Stimulated activated CD8-positive, alpha-beta memory T cell treated with anti-CD3 and anti-CD28 coated beads, Interleukin-2, amount 100 ng/mL, for 1 hour (primary cell): Measurements from ENCODE around the gene ACLY.
"Not testable (repeated sequence)": the region's sequence is repeated elsewhere in the genome, so short reads cannot be mapped to it uniquely, and the experiment has no call there.

Experiments used
- DNase-seq, 2 donors: peaks; one replicate each; pipeline ENCODE4 v3.0.0-alpha.2; 2020; ENCODE audit warnings: low read depth in 2 of 2

The ACLY gene

DNA sequence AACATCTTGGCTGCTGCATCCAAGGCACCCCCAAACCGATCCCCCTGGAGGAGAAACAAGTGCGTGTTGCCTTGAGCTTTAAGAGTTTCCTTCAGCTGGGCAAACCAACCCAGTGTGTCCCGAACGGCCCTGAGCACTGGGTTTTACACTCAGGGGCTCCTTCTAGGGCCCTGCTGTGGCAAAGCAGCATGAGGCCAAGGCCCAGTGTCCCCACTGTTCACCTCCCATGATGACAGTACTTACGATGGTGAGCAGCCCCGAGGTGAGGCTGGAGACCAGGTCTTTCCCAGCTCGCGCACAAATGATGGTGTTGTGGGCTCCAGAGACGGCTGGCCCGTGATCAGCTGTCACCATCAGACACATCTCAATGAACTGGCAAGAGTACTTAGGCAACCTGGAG is 47.0 kb downstream of the ACLY start:
- no peak for DNase-seq

DNA sequence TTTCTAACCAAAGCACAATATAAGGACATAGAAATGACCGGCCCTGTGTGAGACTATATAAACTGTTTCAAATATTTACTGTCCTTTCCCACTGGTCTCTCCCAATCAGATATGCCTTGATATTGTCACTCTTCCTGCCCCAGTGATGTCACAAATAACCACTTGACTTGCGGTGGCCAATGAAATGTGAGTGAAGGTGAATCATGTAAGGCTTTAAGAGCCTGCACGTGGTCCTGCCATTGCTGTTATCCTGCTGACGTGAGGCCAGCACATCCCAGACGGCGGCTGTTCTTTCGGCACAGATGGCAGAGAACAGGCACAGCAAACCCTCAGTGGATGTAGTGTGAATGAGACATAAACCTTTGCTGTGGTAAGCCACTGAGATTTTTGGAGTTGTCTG is 48.1 kb downstream of the ACLY start:
- DNase-seq: no peak

DNA sequence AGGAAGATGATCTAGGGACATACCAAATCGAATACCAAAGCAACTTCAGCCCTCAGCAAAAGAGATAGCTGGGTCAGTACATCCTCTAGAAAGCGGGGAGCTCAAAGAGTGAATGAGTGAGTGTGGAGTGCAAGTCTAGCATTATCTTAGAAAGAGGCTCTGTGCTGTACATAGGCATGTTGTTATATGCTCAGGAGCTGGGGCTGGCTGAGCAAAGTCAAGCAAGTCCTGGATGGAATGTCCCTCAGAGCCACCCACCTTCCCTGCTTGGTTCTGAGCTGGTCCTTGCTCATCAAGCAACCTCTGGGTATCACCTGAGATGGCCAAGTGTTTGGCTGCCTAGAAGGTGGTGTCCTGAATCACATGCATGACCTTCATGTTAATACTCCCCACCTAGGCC is 48.7 kb downstream of the ACLY start:
- no peak for DNase-seq

DNA sequence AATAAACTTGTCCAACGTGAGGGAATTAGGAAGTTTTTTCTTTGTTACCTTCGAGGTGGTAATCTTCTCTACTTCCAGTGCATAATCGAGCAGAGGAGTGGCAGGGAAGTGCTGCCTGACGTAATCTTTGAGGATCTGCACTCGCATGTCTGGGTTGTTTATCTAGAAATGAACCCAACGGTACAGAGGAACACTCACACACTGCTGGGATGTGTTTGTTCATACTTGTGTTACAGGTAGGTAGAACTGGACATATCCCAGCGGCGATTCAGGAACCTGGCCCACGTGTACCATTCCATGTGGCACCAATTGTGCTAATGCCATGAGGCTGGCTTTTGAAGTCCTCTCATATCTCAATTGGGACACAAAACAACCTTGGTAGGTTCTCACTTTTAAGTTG is 49.3 kb downstream of the ACLY start:
- no peak for DNase-seq

DNA sequence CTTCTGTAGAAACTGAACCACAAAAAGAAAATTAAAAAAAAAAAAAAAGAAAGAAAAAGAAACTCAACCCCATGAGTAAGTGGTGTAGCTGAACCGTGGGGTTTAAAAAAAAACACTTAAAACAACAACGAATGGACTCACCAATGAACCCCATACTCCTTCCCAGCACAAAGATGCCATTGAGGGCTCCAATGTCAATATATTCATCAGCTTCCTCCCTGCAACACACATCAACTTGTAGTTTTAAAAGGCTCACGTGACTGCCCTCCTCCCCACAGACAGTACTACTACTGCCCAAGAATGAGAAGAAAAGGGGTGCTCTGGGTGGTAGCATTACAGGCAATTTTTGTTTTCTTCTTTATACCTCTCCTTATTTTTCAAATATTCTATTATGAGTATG is 50.2 kb downstream of the ACLY start:
- no peak for DNase-seq

DNA sequence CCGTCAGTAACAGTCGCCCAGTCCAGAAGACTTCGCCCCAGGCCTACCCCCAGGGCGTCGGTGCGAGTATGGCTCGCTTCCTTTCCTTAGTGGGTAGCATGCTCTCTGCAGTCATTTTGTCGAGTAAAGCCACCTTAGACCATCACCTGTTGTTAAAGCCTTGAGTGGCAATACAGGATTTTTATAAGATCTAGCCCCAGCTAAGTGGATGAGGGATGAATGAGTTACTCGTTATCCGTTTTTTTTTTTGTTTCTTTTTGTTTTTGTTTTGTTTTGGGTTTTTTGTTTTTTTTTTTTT is 53.2 kb downstream of the ACLY start:
- no peak for DNase-seq

DNA sequence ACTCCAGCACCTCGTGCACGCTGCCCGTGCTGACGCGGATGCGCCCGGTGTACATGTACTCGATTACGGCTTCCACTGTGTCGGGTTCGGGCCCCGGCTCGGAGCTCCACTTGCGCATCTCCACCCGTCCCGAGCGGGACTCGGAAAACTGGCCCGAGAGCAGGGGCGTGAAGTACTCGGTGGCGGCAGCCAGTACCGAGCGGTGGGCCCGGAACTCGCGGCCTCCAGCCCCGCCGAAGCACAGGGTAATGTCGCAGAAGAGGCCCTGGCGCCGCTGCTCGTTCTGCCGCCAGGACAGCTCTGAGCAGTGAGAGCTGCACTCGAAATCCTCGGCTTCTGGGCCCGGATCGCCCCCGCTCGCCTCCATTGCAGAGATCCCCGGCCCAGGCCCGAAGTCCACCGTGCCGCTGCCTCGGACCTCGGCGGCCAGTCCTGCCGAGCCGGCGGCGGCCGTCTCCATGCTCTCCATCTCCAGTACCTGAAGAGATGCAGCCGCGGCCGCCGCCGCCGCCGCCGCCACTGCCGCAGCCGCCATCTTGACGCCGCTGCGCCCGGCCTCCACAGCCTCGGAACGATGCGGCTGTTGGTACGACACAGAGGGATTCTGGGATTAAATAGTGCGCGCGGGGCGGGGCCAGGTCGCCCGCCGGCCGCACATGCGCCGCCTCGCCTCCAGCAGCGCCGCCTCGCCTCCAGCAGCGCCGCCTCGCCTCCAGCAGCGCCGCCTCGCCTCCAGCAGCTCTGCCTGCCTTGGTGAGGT is 53.7 kb downstream of the ACLY start, which contains the start of gene KLHL11:
TSS of gene KLHL11 (minus strand) at position 588 of the 760 bp plus-strand sequence. CDS start at position 535, 53 bp downstream.
- peak; percentile 70 to 74 for DNase-seq

DNA sequence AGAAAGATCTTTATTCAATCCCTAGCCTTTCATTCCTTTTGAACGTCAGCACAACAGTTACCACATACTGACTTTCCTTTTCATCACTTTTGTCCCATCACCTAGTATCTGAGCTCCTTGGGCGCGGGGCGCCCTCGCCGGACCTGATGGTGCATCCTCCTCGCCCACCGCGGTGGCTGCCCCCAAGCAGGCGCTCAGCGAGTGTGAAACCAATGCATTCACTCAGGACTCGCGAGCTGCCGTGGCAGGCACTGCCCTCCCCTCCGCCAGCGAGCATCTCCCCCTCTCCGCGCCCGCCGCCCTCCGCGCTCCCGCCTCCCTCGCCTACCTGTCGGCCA is 54.3 kb downstream of the ACLY start:
- DNase-seq: peak in 1 of 2 donors; percentile 30

DNA sequence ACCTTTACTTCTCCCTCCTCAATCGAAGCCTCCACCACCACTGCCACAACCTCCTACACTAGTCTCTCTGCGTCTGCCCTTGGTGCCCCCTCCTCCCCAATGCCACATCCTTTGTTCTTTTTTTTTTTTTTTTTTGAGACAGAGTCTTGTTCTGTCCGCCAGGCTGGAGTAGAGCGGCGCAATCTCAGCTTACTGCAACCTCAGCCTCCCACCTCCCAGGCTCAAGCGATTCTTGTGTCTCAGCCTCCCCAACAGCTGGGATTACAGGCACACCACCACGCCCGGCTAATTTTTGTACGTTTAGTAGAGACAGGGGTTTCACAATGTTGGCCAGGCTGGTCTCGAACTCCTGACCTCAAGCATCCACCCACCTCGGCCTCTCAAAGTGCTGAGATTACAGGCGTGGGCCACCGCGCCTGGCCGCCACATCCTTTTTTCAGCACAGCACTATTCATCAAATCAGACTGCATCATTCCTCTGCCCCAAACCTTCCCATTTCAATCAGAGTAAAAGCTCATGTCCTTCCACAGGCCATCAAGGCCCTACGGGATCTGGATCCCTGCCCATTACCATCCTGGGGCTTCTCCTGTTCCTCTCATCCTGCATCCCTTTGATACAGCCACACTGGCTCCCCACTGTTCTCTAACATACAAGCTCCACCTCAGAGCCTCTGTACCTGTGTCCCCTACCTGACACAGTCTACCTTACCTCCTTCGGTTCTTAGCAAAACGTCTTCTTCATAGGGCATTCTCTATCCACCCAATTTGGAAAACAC is 55.5 kb downstream of the ACLY start:
- no peak for DNase-seq

DNA sequence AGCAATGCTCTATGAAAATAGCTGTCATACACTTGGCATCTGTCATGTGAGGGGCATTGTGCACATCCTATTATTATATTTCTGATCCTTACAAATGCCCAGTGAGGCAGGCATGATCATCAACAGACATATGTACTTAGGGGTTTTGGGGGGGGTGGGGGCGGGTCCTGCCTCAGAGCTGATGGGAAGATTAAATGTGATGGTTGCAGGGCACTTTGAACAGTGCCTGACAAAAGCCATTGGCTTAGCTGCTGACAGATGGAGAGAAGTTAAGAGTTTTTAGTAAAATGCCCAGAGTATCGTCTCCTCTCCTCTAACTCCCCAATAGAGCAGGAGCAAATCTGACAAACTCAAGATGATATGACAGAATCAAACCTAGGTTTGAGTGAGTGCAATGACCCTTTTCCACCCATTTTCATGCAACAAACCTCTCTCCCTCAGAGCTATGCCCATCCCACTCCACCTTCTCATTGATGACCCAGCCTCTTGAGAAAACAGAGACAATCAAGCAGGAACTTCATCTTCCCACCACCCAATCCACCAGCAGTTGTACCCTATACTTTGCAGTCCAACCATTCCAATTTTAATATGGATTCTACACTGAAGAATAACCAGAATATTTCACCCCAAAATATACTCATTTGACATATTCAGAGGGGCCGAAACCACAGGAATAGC is 58.4 kb downstream of the ACLY start:
- no peak for DNase-seq

DNA sequence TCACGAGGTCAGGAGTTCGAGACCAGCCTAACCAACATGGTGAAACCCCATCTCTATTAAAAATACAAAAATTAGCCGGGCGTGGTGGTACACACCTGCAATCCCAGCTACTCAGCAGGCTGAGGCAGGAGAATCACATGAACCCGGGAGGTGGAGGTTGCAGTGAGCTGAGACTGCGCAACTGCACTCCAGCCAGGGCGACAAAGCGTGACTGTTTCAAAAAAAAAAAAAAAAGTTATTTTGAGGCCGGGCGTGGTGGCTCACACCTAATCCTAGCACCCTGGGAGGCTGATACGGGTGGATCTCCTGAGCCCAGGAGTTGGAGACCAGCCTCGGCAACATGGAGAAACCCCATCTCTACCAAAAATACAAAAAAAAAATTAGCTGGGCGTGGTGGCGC is 67.4 kb downstream of the ACLY start:
- not testable (repeated sequence) for DNase-seq

DNA sequence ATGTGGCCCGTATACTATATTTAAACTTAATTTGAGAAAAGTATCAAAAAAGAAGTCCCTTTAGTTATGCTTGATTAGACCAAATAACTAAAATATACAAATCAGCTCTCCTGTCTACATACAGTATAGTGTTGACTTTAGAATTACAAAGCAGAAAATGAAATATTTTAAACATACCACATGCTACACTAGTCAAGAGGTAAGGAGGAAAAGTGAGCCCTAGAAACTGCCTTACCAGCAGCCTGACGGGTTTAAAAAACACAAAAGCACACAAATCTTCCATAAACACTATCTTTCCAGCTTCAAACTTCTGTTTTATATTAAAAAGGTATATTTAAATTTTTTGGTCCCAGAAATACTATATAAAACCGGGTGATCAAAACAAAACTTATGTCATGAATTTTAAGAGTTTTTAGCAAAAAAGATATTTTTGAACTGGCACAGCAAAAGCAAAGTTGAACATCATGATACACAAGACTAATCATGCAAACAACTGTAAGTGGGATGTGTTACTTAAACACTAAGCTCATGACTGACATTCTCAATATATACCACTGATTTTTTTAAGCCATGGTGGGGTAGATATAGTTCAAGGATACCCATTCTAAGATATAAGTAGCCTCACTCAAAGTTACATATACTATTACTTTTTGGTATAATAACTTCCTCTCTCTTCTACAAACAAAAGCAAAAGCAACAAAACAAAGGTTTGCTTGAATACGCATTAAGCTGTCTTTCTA is 69.3 kb downstream of the ACLY start:
- DNase-seq: no peak

DNA sequence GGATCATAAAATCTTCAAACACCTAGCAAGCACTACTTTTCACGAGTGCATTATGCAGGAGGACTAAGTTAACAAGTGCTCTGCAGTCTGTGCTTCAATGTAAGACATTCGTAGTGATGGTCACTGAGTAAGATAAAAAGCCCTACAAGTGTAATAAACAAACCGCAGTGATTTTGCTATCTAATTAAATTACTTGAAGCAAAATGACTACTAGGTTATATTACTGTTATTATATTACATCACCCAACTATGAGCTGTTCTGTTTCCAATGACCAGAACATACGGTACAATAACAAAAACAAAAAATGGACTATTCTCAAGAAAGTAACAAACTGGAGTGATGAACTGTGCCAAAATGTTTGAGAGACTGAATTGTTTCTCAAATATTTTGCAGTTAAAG is 70.0 kb downstream of the ACLY start:
- no peak for DNase-seq

DNA sequence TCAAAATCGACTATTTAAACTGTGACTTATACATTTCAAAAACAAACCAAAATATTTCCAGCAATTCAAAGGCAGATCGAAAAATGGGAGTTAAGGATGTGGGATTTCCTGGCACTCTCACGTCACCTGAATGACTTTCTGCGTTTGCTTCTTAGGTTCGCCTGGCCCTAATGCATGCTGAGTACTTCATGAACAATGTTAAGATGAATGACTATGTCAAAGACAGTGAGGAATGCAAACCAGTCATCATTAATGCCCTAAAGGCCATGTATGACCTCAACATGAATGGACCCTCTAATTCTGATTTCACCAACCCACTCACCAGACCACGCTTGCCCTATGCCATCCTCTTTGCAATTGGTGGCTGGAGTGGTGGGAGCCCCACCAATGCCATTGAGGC is 73.8 kb downstream of the ACLY start:
- no peak for DNase-seq

DNA sequence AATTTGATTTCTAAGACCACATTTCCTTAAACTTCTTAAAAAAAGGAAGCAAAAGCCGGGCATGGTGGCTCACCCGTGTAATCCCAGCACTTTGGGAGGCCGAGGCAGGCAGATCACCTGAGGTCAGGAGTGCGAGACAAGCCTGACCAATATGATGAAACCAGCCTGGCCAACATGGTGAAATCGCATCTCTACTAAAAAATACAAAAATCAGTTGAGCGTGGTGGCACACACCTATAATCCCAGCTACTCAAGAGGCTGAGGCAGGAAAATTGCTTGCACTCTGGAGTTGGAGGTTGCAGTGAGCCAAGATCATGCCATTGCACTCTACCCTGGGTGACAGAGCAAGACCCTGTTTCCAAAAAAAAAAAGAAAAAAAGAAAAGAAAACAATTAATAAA is 78.0 kb downstream of the ACLY start:
- not testable (repeated sequence) for DNase-seq

DNA sequence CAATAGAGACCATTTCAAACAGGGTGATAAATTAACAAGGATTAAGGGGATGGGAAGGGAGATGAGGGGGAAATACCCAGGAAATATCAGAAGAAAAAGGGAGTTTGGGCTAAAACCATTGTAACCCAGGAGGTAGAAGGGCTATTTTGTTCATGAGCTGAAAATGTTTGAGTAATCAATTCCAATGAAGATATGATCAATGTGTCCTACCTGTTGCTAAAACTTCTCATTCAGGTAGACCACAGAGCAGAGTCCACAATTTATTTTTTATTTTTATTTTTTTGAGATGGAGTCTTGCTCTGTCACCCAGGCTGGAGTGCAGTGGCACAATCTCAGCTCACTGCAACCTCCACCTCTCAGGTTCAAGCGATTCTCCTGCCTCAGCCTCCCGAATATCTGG is 79.3 kb downstream of the ACLY start:
- DNase-seq: not testable (repeated sequence)

DNA sequence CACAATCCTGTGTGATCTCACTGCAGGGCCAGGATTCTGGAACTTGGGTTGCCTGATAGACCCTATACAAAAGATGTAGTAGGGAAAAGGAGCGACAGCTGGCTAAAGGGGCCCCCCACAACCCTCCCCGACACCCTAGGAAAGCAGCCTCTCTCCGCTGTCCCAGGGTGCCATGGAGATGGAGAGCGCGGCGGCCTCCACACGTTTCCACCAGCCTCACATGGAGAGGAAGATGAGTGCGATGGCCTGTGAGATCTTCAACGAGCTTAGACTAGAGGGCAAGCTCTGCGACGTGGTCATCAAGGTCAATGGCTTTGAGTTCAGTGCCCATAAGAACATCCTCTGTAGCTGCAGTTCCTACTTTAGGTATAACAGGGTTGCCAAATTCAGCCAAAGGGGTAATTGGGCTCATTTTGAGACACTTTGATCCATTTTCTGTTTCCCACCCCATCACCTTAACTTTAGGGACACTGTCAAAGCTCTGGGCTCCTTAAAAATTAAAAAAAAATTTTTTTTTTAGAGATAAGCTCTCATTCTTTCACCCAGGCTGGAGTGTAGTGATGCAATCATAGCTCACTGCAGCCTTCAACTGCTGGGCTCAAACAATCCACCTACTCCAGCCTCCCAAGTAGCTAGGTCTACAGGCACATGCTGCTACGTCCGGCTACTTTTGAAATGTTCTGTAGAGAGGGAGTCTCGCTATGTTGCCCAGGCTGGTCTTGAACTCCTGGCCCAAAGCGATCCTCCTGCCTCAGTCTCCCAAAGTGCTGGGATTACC is 80.8 kb downstream of the ACLY start, which contains the start of gene KLHL10:
TSS of gene KLHL10 (plus strand) at position 65 of the 778 bp plus-strand sequence. CDS start at position 173, 108 bp downstream.
- no peak for DNase-seq

DNA sequence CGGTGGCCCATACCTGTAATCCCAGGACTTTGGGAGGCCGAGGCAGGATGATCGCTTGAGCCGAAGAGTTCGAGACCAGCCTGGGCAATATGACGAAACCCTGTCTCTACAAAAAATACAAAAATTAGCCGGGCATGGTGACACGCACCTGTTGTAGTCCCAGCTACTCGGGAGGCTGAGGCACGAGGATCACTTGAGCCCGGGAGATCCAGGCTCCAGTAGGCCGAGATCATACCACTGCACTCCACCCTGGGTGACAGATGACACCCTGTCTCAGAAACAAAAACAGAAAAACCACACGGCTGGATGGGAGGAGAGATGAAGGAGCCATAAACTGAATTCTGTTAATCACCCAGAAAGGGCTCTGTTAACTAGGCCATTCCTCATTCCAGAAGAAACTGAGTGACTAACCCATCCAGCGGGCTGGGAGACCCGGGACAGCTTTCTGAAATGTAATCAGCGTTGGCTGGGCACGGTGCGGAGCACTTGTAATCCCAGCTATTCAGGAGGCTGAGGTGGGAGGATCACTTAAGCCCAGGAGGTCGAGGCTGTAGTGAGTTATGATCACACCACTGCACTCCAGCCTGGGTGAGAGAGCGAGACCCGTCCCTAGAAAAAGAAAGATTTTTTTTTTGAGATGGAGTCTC is 82.1 kb downstream of the ACLY start:
- DNase-seq: no peak

DNA sequence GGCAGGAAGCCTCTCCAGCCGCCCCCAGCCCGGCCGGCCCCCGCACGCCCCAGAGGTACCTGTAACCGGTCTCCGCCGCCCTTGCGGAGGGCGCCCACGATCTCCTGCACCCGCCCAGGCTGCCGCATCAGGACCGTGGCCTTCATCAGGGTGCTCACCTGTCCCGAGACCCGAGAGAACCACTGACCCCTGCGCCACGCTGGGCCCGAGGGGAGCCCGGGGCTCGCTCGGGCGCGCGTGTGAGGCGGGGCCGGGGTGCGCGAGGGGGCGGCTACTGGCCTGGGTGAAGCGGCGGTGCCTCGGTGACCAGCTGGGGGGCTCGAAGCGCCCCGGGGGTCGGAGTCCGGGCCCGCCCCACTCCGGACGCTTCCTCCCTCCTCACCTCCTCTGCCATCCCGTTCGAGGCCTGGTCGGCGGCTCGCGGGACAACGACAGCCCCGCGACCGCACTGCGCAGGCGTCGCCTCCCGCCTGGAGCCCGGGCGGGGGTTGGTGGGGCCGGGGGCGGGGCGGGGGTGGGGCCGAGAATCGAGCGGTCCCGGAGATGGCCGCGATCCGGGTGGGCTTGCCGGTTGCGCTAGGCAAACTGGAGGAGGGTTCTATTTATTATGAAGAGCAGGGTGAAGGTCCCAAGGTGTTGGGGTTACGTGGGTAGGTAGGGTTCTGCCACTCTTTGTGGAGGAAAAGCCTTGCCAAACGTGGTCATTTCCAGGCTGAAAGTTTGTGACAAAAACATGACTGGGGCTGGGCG is 82.8 kb downstream of the ACLY start, which contains the start of gene NT5C3B:
TSS of gene NT5C3B (minus strand) at position 433 of the 750 bp plus-strand sequence. CDS start at position 394, 39 bp downstream.
- peak; percentile 20 to 33 for DNase-seq
